Activated T-cell treated with anti-CD3 and anti-CD28 coated beads, Interleukin-2, amount 50 U/mL, for 72 hours (primary cell): ENCODE results near the gene GFOD2. TPM values are rescaled to one million over a fixed set of nuclear protein-coding genes. Genes with fewer than 3 reads are reported as not detected.
A peak's percentile ranks its signal among the peaks of the same experiment; 100 is the strongest.
"Not testable (repeated sequence)": the region's sequence is repeated elsewhere in the genome, so short reads cannot be mapped to it uniquely, and the experiment has no call there.

Source experiments
- ATAC-seq, 2 donors: fragments of 150-1000 bp; cut with Tn5 transposase; replicated peaks in 1 of 2; 2 replicates each; pipeline ENCODE4 v1.10.0; 2021; ENCODE audit warnings: moderate library complexity in 2 of 2, mild to moderate bottlenecking in 1 of 2
- DNase-seq, 2 donors: peaks; one replicate each; pipeline ENCODE4 v3.0.0; 2021 to 2022; ENCODE audit warnings: mixed read lengths in 1 of 2
- H3K27ac Mint-ChIP-seq: one replicate; pipeline ENCODE4 v1.8.0; 2022; ENCODE audit warnings: mild to moderate bottlenecking, moderate library complexity, mixed read lengths
- H3K27me3 Mint-ChIP-seq: one replicate; pipeline ENCODE4 v1.8.0; 2022; ENCODE audit warnings: low read depth, mixed read lengths
- H3K36me3 Mint-ChIP-seq, 2 donors: one replicate each; pipeline ENCODE4 v1.8.0; 2022; ENCODE audit warnings: mixed read lengths in 2 of 2, mild to moderate bottlenecking in 1 of 2; ENCODE audit not compliant: insufficient read depth in 2 of 2
- H3K4me1 Mint-ChIP-seq: one replicate; pipeline ENCODE4 v1.8.0; 2022; ENCODE audit warnings: low read depth, mixed read lengths
- H3K4me3 Mint-ChIP-seq, 2 donors: one replicate each; pipeline ENCODE4 v1.8.0; 2022; ENCODE audit warnings: mild to moderate bottlenecking in 2 of 2, mixed read lengths in 2 of 2, moderate library complexity in 2 of 2
- H3K9me3 Mint-ChIP-seq, 2 donors: one replicate each; pipeline ENCODE4 v1.8.0; 2022; ENCODE audit warnings: mixed read lengths in 2 of 2
- total RNA-seq, 2 donors: library from RNA; stranded (reverse); gene quantifications; one replicate each; pipeline ENCODE4 v1.2.3, GENCODE V29; 2022

Gene GFOD2, protein sequence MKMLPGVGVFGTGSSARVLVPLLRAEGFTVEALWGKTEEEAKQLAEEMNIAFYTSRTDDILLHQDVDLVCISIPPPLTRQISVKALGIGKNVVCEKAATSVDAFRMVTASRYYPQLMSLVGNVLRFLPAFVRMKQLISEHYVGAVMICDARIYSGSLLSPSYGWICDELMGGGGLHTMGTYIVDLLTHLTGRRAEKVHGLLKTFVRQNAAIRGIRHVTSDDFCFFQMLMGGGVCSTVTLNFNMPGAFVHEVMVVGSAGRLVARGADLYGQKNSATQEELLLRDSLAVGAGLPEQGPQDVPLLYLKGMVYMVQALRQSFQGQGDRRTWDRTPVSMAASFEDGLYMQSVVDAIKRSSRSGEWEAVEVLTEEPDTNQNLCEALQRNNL
- total RNA-seq, result 10 to 100 TPM; 11.3 to 11.6 TPM

DNA sequence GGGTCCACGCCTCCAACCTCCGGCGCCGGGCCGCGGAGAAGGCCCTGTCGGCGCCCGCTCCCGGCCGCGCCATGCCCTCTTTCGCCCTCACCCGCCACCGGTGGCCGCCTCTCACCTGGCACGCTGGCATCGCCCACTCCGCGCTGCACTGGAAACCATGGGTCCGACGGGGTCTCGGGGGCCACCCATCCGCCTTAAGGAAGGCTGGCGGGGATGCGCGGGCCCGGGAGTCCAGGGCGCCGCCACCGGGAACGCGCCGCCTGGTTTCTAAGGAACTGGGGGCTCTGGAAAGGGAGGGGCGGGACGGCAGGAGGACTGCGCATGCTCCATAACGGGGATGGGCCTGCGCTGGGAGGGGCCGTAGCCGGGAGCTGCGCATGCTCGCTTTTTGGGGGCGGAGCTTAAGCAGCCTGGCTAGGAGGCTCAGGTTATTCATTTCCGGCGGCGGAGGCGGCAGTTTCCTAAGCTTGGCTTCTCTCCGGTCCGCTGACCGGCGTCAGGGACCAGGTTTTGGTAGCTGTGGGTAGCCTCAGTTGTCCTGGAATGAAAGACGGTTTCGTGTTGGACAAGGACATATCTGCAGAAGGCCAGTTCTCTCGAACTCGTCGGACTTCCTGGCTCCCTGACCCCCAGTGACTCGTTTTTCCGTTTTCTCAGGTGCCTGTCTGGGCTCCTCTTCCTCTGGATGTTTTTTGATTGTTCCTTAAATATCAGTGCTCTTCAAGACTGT is at the start of gene GFOD2:
Gene GFOD2, minus strand, starts transcription at position 269 of the 730 bp plus-strand sequence. CDS start 33,601 bp downstream, outside the sequence.
- H3K4me3 Mint-ChIP-seq, result peak within 1 kb of the TSS; percentile 97 to 99
- H3K9me3 Mint-ChIP-seq, result no peaks in the 10 kb centered on the region
- peaks cover 38% of the 10 kb centered on the region for H3K4me1 Mint-ChIP-seq
- peak; percentile 98 to 99 for DNase-seq
- peak within 1 kb of the TSS; percentile 96 for H3K27ac Mint-ChIP-seq
- H3K27me3 Mint-ChIP-seq, result no peaks in the 10 kb centered on the region
- ATAC-seq, result peak; percentile 92 to 93
- H3K36me3 Mint-ChIP-seq, result peaks cover 2 to 5% of the 10 kb centered on the region in 2 donors

DNA sequence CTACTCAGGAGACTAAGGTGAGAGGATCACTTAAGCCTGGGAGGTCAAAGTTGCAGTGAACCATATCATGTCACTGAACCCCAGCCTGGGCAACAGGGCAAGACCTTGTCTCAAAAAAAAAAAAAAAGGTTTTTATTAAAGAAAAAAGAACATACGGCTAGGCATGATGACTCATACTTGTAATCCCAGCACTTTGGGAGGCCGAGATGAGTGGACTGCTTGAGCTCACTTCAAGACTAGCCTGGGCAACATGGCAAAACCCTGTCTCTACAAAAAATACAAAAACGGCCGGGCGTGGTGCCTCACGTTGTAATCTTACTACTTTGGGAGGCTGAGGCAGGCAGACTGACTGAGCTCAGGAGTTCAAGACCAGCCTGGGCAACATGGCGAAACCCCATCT is 48.8 kb upstream of the GFOD2 start:
- peaks cover 3 to 6% of the 10 kb centered on the region in 2 donors for H3K36me3 Mint-ChIP-seq
- no peaks in the 10 kb centered on the region for H3K27me3 Mint-ChIP-seq
- no peak overlapping the region for H3K27ac Mint-ChIP-seq
- no peaks in the 10 kb centered on the region for H3K9me3 Mint-ChIP-seq
- DNase-seq (no peak), ATAC-seq (no peak)
- peaks cover under 1% of the 10 kb centered on the region for H3K4me1 Mint-ChIP-seq
- no peak overlapping the region for H3K4me3 Mint-ChIP-seq

DNA sequence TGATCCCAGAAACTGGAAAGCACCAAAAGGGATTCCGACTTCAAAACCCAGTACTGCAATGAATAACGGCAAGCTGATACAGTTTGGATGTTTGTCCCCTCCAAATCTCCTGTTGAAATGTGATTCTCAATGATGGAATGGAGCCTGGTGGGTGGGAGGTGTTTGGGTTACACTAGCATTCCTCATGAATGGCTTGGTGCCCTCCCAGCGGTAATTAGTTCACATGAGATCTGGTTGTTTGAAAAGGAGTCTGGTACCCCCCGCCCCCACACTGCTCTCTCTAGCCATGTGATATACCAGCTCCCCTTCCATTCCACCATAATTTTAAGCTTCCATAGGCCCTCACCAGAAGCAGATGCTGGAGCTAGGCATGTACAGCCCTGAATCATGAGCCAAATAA is 47.2 kb upstream of the GFOD2 start:
- Mint-ChIP-seq H3K4me3 (no peak overlapping the region), H3K27me3 (no peaks in the 10 kb centered on the region), H3K36me3 (peaks cover 1 to 2% of the 10 kb centered on the region in 2 donors), H3K9me3 (no peaks in the 10 kb centered on the region), H3K4me1 (peaks cover 7% of the 10 kb centered on the region), H3K27ac (no peak overlapping the region)
- no peak for DNase-seq
- ATAC-seq, result no peak

DNA sequence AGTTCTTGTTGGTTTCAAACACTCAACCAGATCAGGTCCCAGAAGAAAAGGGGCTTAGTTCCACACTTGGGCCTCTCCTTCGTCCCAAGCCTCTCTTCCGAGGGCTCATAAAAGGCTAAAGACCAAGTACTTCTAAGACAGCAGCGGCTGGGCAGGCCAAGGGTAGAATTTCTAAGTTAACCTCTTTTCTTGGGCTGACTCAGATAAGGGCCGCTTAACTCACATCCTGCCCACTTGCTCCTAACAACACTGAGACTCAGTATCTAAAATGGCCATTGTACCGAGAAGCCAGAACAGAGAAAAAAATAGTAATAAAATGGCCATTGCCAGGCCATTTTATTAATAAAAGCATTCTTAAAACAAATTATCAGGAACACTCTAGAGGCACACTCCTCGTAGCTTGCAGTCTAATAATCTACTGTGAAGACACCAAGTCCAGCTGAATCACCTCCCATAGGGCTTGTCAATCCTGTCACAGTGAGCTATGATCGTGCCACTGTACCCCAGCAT is 45.1 kb upstream of the GFOD2 start:
- Mint-ChIP-seq H3K36me3 (no peaks in the 10 kb centered on the region), H3K4me3 (no peak overlapping the region), H3K27ac (no peak overlapping the region), H3K9me3 (no peaks in the 10 kb centered on the region), H3K27me3 (no peaks in the 10 kb centered on the region), H3K4me1 (peaks cover 7% of the 10 kb centered on the region)
- no peak for DNase-seq
- no peak for ATAC-seq

DNA sequence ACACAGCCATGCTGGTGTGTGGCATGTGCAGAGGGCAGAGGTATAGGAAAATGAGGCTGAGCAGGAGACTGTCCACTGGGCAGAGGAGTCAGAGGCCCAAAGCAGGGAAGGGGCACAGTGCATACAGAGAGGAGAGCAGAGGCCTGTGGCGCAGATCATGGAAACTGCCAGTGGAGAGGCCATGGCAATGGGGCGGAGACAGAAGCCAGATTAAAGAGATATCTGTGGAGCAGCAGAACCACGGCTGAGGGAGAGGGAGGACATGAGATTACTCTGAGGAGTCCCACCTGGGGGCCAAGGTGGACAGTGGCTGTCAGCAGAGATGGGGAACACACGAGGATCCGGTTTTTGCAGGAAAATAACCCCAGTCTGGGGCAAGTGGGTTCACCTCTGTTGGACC is 44.0 kb upstream of the GFOD2 start:
- H3K4me3 Mint-ChIP-seq, result no peak overlapping the region
- H3K9me3 Mint-ChIP-seq, result no peaks in the 10 kb centered on the region
- H3K27me3 Mint-ChIP-seq, result no peaks in the 10 kb centered on the region
- H3K4me1 Mint-ChIP-seq, result peaks cover 7% of the 10 kb centered on the region
- DNase-seq (no peak), ATAC-seq (no peak)
- H3K36me3 Mint-ChIP-seq, result no peaks in the 10 kb centered on the region
- H3K27ac Mint-ChIP-seq, result no peak overlapping the region

DNA sequence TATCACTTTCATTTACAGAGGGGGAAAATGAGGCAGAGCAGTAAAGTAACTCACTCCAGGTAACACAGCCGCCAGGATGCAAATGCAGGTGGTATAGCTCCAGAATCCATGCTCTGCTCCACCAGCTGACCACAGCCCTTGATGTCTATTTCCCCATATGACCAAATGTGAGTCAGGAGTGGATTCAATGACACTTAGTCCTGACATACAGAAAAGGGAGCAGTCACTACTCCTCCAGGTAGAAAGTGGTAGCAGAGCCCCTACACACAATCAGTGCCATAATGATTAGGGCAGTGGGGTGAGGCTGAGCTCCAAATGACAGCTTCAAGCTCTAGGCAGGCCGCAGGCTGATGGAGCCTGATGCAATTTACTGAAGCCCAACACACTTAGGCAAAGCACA is 43.3 kb upstream of the GFOD2 start:
- no peaks in the 10 kb centered on the region for H3K9me3 Mint-ChIP-seq
- H3K4me3 Mint-ChIP-seq, result no peak overlapping the region
- H3K36me3 Mint-ChIP-seq, result no peaks in the 10 kb centered on the region
- peaks cover 7% of the 10 kb centered on the region for H3K4me1 Mint-ChIP-seq
- ATAC-seq (peak in 1 of 2 donors; percentile 42), DNase-seq (no peak)
- H3K27me3 Mint-ChIP-seq, result no peaks in the 10 kb centered on the region
- H3K27ac Mint-ChIP-seq, result no peak overlapping the region

DNA sequence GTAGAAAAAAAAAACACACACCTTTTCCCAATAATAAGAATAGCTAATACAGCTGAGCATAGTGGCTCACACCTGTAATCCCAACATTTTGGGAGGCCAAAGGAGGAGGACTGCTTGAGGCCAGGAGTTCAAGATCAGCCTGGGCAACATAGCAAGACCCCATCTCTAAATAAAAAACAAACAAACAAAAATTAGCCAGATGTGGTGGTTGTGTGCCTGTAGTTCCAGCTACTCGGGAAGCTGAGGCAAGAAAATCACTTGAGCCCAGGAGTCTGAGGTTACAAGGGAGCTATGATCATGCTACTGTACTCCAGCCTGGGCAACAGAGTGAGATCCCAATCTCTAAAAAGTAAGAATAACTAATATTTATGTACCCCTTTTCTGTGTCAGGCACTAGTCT is 42.8 kb upstream of the GFOD2 start:
- DNase-seq (no peak), ATAC-seq (no peak)
- H3K9me3 Mint-ChIP-seq, result no peaks in the 10 kb centered on the region
- no peaks in the 10 kb centered on the region for H3K36me3 Mint-ChIP-seq
- H3K4me1 Mint-ChIP-seq, result peaks cover 7% of the 10 kb centered on the region
- H3K27ac Mint-ChIP-seq, result no peak overlapping the region
- no peaks in the 10 kb centered on the region for H3K27me3 Mint-ChIP-seq
- no peak overlapping the region for H3K4me3 Mint-ChIP-seq

DNA sequence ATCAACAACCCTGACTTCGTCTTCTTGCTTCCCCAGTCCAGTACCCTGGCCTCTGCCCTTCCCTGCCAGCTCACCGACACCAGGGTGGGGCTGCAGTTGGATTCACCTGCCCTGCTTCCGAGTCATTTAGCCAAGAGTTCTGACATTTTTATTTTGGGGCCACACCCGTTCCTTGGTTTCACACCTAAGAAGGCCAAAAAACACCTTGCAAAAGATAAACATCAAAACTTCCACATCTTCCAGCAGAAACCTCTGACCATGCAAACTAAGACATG is 41.8 kb upstream of the GFOD2 start:
- no peaks in the 10 kb centered on the region for H3K9me3 Mint-ChIP-seq
- ATAC-seq (no peak), DNase-seq (no peak)
- peaks cover 7% of the 10 kb centered on the region for H3K4me1 Mint-ChIP-seq
- H3K27ac Mint-ChIP-seq, result peak overlapping the region; percentile 54
- no peaks in the 10 kb centered on the region for H3K36me3 Mint-ChIP-seq
- no peak overlapping the region for H3K4me3 Mint-ChIP-seq
- H3K27me3 Mint-ChIP-seq, result no peaks in the 10 kb centered on the region

DNA sequence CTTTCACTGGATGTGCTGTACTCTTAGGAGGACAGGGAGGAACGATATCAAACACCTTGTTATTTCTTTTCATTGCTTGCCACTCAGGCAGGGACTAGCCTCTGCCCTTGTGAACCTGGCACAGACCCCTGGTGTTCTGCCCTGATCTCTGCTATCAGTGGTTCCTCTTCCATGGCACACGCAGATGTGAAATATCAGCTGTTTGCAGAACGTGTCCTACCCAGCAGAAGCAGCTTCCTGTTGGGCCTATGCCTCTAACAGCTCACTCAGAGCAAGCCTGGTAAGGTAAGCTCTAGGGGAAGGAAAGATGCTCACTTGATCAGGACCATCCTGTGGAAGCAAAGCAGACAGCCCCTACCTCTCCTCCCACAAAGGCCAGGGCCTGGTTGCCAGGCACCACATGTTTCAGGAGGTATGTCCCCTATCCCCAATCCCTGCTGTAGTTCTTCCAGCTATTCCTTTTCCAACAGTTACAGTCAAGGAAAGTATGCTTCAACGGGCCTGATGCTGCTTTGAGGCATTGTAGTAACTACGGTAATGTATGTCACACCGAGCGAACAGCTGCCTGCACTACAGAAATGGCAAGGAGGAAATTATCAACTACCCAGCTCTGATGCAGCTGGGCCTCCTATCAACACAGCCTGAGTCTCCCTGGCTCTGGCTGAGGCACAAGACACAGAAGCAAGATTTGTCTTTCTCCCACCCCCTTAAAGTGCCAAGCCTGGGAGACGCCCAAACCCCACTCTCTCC is 41.3 kb upstream of the GFOD2 start:
- Mint-ChIP-seq H3K4me1 (peaks cover 7% of the 10 kb centered on the region), H3K9me3 (no peaks in the 10 kb centered on the region), H3K36me3 (no peaks in the 10 kb centered on the region), H3K27me3 (no peaks in the 10 kb centered on the region), H3K27ac (no peak overlapping the region), H3K4me3 (no peak overlapping the region)
- DNase-seq, result no peak
- ATAC-seq, result no peak

DNA sequence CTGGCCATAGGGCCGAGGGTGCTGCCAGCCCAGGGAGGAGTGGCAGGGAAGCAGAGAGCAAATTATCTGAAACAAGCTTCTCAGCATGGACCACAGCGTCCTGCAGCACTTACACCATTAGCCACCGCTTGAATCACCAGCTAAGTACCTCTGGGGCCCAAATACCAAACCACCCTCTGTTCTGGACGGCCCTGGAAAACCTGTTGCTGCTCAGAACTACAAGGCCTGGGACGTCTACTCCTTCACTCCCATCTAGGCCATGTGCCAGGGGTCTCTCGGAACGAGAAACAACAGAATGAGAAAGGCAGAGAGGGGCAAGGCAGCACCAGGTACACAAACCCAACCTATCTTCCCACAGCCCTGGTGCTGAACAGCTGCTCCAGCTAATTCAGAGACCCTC is 39.9 kb upstream of the GFOD2 start:
- H3K4me1 Mint-ChIP-seq, result peaks cover 7% of the 10 kb centered on the region
- ATAC-seq (no peak), DNase-seq (no peak)
- no peak overlapping the region for H3K4me3 Mint-ChIP-seq
- peaks cover 0 to 2% of the 10 kb centered on the region in 2 donors for H3K36me3 Mint-ChIP-seq
- H3K27ac Mint-ChIP-seq, result no peak overlapping the region
- H3K9me3 Mint-ChIP-seq, result no peaks in the 10 kb centered on the region
- H3K27me3 Mint-ChIP-seq, result no peaks in the 10 kb centered on the region

DNA sequence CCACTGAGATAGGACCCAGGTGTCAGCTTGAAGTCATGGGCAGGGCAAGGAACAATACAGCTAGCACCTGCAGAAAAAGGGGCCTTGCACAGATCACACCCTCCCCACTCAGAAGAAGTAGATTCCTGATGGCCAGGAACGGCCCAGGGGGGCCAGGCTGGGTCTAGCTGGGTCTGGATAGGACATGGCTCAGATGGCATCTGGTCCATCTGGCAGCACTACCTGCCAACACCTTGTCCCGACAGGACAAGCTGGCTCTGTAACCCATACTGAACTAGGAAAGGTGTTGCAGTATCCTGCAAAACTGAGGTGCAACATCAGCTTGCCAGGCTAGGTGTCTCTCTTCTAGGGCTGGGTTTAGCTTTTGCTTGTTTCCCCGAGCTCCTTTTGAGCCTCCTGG is 38.9 kb upstream of the GFOD2 start:
- H3K27ac Mint-ChIP-seq, result no peak overlapping the region
- no peak for ATAC-seq
- no peak for DNase-seq
- no peaks in the 10 kb centered on the region for H3K9me3 Mint-ChIP-seq
- no peaks in the 10 kb centered on the region for H3K27me3 Mint-ChIP-seq
- no peak overlapping the region for H3K4me3 Mint-ChIP-seq
- peaks cover 7% of the 10 kb centered on the region for H3K4me1 Mint-ChIP-seq
- peaks cover 0 to 3% of the 10 kb centered on the region in 2 donors for H3K36me3 Mint-ChIP-seq

DNA sequence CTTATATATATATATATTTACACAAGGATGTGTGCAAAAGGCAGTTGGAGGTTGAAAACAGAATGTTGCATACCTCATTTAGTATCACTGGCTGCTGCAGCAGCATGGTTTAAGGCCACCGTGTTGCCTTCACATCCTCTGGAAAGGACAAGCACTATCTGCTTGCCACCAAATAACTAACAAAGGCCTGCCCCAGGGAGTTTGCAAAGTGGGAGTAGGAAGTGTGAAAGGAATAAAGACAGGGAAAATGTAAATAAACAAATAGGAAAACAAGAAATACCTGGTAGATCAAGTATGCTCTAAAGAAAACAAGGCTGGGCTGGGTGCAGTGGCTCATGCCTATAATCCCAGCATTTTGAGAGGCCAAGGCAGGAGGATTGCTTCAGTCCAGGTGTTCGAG is 33.5 kb upstream of the GFOD2 start:
- peaks cover 0 to 3% of the 10 kb centered on the region in 2 donors for H3K36me3 Mint-ChIP-seq
- no peaks in the 10 kb centered on the region for H3K9me3 Mint-ChIP-seq
- H3K27ac Mint-ChIP-seq, result no peak overlapping the region
- no peaks in the 10 kb centered on the region for H3K4me1 Mint-ChIP-seq
- ATAC-seq (no peak), DNase-seq (no peak)
- H3K4me3 Mint-ChIP-seq, result no peak overlapping the region
- no peaks in the 10 kb centered on the region for H3K27me3 Mint-ChIP-seq

DNA sequence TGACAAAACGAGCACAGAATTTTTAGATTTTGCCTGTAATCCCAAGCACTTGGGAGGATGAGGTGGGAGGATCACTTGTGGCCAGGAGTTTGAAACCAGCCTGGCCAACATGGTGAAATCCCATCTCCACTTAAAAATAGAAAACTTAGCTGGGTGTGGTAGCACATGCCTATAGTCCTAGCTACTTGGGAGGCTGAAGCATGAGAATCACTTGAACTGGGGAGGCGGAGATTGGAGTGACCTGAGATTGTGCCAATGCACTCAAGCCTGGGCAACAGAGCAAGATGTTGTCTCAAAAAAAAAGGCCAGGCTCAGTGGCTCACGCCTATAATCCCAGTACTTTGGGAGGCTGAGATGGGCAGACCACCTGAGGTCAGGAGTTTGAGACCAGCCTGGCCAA is 32.2 kb upstream of the GFOD2 start:
- H3K4me1 Mint-ChIP-seq, ATAC-seq, H3K27ac Mint-ChIP-seq, H3K36me3 Mint-ChIP-seq, H3K4me3 Mint-ChIP-seq, DNase-seq, H3K9me3 Mint-ChIP-seq, H3K27me3 Mint-ChIP-seq: not testable (repeated sequence)
